ENCODE measurements around the gene TUBB. TPM values are rescaled to one million over a fixed set of nuclear protein-coding genes. Genes with fewer than 3 reads are reported as not detected.
A peak's percentile ranks its signal among the peaks of the same experiment; 100 is the strongest.

Gene TUBB
- total and polyA plus RNA-seq, 9 of the 15 experiments (the other 6 are each of a cell fraction or from before 2014, with no cell fraction given) = 971 to 2,870 (median 1,478) TPM

DNA sequence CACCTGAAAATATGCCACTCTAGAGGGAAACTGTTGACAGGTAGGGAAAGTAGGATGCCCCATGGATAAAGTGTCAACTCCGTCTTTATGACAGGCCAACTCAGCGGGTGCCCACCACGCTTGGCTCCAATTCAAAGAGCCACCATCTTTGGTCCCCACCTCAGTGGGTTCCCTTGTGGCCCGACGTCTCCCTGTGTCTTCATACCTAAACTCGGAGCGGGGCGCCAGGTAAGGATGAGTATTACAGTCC lies 3.3 kb upstream of the TUBB start (continued):
- TF ChIP-seq, protein P1, sequence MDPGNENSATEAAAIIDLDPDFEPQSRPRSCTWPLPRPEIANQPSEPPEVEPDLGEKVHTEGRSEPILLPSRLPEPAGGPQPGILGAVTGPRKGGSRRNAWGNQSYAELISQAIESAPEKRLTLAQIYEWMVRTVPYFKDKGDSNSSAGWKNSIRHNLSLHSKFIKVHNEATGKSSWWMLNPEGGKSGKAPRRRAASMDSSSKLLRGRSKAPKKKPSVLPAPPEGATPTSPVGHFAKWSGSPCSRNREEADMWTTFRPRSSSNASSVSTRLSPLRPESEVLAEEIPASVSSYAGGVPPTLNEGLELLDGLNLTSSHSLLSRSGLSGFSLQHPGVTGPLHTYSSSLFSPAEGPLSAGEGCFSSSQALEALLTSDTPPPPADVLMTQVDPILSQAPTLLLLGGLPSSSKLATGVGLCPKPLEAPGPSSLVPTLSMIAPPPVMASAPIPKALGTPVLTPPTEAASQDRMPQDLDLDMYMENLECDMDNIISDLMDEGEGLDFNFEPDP (CRISPR knock-in tag; IDR thresholded peaks at IDR 0.05) = 0 out of 2 replicates have a peak, but pooled peaks have one; percentile 55
- TF ChIP-seq ZNF174 (CRISPR knock-in tag; IDR thresholded peaks at IDR 0.05) (no peak), RCOR1 (IDR thresholded peaks at IDR 0.05; ENCODE audit: borderline replicate concordance in 1 of 2, low read depth in 2 of 2, low read length in 2 of 2) (no peak), EHMT2 (IDR thresholded peaks at IDR 0.05) (peak; percentile 77), XRCC5 (IDR thresholded peaks at IDR 0.05; ENCODE audit: low read depth, low read length) (no peak), BRD4 (IDR thresholded peaks at IDR 0.05) (peak; percentile 97), JUNB (CRISPR knock-in tag; conservative IDR thresholded peaks at IDR 0.05) (no peak), BCL6 (CRISPR knock-in tag; IDR thresholded peaks at IDR 0.05) (no peak), KDM5B (IDR thresholded peaks at IDR 0.05; ENCODE audit: insufficient replicate concordance, low read depth, low read length) (no peak), PRPF4 (IDR thresholded peaks at IDR 0.05; ENCODE audit: insufficient read depth, low read depth, low read length, poor library complexity, severe bottlenecking) (no peak), CBX2 (IDR thresholded peaks at IDR 0.05; ENCODE audit: insufficient read depth, low read length, poor library complexity, severe bottlenecking) (no peak), BRD9 (IDR thresholded peaks at IDR 0.05; ENCODE audit: low read depth, partially characterized antibody) (peak; percentile 97), U2AF1 (optimal IDR thresholded peaks at IDR 0.05; ENCODE audit: low read depth, low read length) (peak; percentile 6), ZNF140 (CRISPR knock-in tag; IDR thresholded peaks at IDR 0.05) (no peak), ZC3H4 (CRISPR knock-in tag; IDR thresholded peaks at IDR 0.05; ENCODE audit: borderline replicate concordance) (0 out of 2 replicates have a peak, but pooled peaks have one; percentile 69), ZFPM2 (CRISPR knock-in tag; IDR thresholded peaks at IDR 0.05) (no peak), SMC3 (conservative IDR thresholded peaks at IDR 0.05; ENCODE audit: insufficient read depth, low read depth, low read length) (no peak), ZBTB26 (CRISPR knock-in tag; IDR thresholded peaks at IDR 0.05) (no peak), ZNF79 (CRISPR knock-in tag; IDR thresholded peaks at IDR 0.05; ENCODE audit: low read depth) (no peak), ZNF311 (CRISPR knock-in tag; IDR thresholded peaks at IDR 0.05) (no peak), NFRKB (IDR thresholded peaks at IDR 0.05; ENCODE audit: low read depth) (peak; percentile 99), PTBP1 (IDR thresholded peaks at IDR 0.05; ENCODE audit: low read depth, low read length) (no peak), CEBPG (CRISPR knock-in tag; IDR thresholded peaks at IDR 0.05) (no peak), CEBPG (tag; conservative IDR thresholded peaks at IDR 0.05 in 1 of 2, IDR thresholded peaks at IDR 0.05 in 1 of 2) (no peak)
- TF ChIP-seq, protein P2, sequence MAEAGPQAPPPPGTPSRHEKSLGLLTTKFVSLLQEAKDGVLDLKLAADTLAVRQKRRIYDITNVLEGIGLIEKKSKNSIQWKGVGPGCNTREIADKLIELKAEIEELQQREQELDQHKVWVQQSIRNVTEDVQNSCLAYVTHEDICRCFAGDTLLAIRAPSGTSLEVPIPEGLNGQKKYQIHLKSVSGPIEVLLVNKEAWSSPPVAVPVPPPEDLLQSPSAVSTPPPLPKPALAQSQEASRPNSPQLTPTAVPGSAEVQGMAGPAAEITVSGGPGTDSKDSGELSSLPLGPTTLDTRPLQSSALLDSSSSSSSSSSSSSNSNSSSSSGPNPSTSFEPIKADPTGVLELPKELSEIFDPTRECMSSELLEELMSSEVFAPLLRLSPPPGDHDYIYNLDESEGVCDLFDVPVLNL (CRISPR knock-in tag; IDR thresholded peaks at IDR 0.05; ENCODE audit: low read depth) = no peak
- TF ChIP-seq, protein P3, sequence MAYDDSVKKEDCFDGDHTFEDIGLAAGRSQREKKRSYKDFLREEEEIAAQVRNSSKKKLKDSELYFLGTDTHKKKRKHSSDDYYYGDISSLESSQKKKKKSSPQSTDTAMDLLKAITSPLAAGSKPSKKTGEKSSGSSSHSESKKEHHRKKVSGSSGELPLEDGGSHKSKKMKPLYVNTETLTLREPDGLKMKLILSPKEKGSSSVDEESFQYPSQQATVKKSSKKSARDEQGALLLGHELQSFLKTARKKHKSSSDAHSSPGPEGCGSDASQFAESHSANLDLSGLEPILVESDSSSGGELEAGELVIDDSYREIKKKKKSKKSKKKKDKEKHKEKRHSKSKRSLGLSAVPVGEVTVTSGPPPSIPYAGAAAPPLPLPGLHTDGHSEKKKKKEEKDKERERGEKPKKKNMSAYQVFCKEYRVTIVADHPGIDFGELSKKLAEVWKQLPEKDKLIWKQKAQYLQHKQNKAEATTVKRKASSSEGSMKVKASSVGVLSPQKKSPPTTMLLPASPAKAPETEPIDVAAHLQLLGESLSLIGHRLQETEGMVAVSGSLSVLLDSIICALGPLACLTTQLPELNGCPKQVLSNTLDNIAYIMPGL (CRISPR knock-in tag; IDR thresholded peaks at IDR 0.05) = peak; percentile 21; the same call in 1 of the 2 replicates

Measured in K562 (cell line).